Activated gamma-delta T cell treated with Interleukin-2 at 50 U/mL for 16 hours (primary cell): Measurements from ENCODE around the gene LGI2.

Source experiments
- DNase-seq: peaks from one replicate; pipeline ENCODE4 v3.0.0-alpha.2; 2020

The LGI2 gene

DNA sequence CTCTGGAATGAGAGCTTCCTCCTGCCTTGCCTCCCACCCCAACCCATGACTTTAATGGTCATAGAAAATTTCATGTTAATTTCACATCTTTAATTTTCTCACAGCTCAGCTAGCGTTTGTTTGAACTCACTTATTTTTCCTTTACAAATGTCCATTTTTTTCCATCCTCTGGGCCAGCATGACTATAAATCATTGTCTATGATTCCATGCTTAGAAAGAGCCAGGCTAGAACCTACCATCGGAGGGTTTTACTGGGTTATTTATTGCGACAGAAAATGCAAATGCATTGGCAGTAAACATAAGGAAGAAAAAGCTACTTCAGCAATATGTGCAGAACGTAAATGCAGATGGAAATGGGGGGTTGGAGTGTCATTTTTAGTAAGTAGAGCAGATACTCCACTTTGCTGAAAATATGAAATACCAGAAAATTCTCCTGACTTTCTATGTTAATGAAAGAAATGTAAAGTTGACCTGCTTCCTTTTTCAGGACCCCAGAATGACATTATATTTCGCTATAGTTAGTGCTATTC, 37.1 kb downstream of the LGI2 start:
- DNase-seq = no peak

DNA sequence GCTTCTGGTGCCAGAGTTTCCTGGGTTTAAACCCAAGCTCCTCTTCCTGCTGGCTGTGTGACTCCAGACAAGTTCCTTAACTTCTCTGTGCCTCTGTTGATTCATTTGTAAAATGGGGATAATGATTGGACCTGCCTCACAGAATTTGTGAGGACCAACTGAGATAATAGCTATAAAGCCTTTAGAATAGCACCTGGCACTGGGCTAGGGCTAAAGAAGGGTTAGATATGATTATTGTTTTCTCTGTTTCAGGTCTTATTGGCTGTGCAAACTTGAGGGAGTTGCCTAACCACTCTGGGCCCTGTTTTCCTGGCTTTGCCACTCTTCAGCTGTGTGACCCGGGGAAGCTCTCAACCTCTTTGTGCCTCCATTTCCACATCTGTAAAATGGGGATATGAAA, 37.8 kb downstream of the LGI2 start:
- DNase-seq = no peak

DNA sequence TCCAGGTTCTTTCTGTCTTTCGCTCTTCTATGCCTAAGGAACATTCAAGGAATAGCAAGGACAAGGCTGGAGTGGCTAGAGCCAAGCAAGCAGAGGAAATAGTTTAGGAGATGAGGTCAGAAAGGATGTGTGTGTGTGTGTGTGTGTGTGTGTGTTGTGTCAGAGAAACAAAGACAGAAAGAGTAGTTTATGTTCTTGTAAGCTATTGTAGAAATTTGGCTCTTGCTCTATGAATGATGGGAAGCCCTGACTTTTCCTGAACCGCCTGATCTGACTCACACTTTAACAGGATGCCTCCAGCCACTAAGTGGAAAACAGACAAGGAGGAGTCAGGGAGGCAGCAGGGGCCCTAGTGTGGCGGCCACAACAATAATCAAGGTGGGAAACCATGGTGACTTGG, 39.7 kb downstream of the LGI2 start:
- no peak for DNase-seq

DNA sequence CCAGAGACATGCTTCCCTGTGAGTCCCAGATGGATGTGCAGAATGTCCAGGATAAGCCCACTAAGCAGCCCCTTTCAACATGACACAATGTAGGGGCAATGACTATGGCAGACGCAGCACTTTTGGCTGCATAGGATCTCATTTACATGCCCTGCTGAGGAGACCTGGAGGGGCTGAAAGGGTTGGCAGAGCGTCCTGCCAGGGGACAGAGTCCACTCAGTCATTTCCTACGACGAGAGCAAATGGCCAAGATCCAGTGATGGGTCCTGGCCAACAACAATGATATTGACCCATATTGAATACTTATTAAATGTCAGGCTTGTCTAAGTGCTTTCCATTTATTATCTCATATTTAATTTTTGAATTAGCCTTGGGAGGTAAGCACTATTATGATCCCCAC, 41.4 kb downstream of the LGI2 start:
- DNase-seq = no peak

DNA sequence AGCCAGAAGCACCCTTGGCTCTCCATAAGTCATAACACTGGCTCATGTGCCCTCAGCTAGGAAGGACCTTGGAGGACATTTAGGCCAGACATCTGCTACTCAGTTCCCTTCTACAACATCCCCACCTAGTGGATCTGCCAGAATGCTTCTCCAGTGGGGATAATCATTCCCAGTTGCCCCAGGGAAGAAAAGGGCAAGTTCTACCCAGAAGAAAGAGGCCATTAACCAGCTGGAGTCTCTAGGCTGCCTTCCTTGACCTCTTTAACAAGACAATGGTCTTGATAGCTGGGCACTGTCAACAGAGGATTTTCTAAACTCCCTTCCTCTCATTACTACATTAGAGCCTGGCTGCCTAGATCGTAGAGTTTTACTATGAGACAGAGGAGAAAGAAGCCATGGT, 42.0 kb downstream of the LGI2 start:
- DNase-seq = no peak

DNA sequence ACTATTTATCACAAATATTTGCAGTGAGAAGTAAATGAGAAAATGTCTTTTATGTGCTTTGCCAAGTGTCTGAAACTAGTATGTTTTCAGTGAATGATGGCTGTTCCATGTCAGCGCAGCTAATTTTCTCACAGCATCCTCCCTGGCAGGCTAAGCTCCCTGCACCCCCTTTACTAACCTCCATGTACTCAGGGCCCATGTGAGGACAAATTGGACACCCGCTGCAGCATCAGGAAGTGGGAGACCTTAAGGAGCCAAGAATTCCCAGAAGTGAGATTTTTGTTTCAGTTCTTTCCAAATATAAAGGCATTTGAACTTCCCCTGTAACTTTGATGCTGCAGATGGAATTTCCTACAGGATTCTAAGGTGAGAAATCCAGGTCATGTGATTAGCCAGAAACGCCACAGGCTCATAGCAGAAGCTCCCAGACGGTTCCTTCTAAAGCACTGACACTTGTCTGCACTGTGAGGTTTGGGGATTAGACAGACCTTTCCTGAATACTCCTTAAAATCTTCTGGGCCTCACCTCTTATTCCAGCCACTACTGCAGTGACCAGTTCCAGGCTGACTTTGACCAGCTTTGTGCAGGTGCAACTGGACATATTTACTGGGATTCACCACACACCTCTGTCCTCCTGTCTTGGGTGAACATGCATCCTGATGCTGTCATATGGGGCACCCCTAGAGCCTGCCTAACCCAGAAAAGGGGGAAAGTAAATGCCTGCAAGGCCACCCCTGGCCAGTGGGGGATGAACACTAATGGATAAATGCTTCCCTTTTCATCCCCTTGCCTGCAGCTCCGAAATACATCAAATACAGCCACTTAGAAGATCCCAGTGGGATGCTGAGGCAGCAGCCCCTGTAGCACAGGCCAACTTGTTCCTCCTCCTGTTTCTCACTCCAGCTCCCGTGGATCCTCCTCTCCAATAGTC, 45.9 kb downstream of the LGI2 start:
- DNase-seq = no peak

DNA sequence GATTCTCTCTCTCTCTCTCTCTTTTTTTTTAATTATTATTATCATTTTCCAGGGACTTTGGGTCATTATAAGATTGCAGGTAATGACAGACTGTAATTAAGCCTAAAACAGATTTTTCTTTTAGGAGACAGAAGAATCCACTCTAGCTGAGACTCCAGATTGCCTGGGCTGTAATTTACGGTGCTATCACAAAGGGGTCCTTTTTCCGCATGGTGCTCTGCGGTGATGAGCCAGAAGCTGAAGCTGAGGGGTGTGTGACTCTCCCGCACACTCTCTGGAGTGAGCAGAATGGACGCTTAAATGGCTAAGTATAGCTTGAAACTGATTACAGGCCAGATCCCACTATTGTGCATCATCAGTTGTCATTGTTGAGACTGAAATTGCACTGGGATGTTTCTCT, 50.0 kb downstream of the LGI2 start:
- no peak for DNase-seq

DNA sequence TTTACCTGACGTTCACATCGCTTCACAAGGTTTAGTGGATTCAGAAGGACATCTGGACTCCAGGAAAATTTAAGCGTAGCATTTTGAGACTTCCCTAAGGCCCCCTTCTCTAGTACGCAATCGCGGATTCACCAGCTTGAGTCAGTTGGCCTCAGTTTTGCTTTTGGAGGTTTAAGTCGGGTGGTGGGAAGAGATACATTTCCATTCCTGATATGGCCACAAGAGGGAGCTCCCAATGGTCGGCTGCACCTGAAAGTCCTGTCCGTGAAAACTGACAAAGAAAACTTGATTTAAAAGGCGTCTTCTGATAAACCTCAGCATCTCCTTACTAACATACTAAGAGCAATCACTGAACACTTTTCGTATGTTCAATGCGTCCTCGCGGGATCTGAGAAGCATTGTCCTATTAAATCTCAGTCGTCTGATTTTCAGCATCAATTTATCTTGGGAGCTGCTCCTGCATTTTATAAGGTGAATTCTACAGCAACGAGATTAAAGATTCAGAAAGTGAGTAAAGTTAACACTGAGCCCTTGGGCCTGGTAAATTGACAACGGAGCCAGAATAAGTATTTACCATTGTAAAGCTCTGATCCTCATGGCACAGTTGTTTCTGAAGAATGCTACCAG, 50.6 kb downstream of the LGI2 start:
- peak; percentile 24 for DNase-seq

DNA sequence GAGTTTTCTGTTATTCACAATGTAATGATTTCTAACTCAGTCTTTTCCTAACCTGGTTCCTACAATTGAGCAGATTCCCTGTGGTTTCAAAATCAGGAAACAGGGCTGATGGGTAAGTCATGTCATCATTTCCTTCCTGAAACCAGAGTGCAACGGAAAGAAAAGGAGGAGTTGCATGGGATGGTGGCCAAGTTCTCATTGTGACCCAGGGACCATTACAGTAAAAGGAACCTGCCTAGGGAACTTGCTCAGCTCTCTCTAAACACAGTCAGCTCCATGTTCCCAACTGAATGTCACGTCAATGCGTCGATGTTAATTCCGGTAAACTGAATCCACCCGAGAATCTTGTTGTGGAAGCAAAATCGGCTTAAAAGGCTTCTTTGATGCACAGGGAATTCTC, 51.2 kb downstream of the LGI2 start:
- DNase-seq = no peak

DNA sequence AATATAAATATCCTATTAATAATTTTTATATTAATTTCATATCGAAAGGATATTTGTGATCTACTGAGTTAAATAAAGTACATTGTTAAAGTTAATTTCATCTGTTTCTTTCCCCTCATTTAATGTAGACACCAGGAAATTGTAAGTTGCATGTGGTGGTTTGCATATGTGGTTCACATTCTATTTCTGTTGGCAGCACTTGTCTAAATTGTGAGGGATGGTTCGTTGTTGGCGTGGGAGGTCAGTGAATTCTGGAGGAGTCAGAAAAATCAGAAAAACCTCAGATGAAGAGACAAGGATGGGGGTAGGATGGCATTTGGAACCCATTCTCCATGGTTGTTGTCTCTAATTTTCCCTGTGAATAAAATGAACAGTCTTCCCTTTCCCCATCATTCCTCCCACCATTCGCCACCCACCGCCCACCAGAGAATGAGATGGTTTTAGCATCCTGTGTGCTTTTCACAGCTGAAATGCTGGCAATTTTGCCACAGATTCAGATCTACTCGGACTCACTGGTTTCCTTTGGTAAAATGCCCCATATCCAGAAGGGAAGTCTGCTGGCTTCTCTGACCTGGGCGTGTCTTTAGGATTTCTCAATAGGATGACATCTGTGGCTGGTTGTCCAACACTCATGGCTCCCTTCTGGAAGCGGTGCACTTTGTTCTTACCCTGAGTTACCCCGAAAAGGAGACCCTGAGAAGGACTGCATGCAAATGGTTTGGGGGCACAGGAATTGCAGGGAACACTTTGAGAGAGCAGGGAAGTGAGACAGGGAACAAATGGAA, 52.3 kb downstream of the LGI2 start:
- DNase-seq = no peak

DNA sequence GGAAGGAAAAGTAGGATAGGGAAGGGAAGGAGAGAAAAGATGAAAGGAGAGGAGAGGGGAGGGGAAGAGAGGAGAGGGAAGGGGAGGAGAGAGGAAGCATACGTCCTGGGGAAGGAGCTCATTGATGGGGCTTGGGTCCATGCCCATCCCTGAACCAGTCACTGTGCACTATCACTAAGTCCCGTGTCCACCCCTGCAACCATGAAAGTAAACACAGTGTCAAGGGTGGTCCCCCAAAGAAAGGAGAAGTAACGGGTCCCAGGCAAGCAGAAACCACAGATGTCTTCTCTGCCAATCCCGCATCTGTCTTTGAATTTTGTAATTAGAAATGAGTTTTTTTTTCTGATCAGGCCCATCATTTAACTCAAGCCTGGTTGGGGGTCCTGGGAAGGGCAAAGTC, 55.2 kb downstream of the LGI2 start:
- no peak for DNase-seq

DNA sequence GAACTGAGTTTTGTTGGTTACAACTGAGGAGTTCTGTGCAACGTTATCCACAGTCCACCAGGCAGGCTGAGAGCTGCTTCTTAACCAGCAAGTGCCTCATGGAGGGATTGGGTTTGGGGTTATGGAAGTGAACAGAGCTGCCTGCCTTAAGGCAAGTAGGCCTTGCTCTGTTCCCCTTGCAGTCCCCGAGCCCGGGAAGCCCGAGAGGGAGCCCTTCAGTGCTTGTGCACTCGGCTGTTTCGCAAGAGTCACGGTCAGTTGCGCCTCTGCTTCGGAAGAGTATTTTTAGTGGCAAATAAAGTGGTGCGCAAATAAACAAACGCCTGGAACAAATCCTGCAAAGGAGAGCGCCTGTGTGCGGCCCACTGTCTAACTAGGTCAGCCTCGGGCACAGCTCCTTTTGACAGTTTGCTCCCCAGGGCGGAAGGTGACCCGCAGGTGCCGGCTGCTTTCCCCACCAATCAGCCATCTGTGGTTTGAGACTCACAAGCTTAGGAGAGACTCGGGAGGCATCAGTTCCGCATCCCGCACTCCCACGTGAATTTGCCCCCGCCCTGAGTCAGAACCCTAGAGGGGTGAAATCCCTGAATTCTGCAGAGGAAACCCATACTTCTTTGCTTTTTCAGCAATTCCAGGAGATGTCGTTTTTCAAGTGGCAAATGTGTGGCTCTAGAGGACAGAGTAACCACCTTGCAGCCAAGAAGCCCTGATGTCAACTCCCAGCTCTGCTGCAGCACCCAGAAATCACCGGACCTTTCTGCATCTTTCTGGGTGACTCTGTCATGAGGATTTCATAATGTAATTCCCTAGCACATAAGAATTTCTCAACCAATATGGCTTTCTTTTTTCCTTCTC, 56.8 kb downstream of the LGI2 start:
- DNase-seq = no peak

DNA sequence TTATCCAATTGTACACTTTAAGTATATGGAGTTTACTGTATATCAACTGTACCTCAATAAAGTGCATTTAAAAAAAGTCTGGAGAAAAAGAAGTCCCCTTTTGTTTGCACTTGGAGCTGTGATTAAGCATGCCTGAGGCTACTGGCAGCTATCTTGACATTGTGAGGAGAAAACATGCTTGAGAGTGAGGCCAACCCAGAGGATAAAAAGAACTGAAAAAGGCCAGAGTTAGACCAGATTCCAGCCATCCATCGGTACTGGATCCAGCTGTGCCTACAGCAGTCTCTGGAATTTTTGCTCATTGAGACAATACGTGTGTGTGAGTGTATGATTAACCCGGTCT, 57.4 kb downstream of the LGI2 start:
- no peak for DNase-seq

DNA sequence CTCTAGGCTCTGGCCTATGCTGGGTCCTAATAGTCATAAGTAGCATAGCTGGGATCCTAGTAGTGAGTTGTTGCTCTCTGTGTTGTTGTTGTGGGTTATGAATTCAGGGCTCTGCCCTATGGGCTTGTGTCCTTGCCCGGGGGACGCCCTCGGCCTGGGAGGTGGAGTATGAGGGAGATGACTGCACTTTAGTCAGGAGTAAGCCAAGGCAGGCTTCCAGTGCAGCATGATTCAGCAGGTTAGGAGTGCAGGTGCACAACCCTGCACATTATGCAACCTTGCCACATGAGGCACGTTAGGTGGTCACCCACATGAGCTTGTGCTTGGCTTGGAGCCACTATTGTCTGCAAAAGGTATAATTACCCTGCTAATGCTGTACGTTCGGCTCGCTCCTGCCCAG, 59.6 kb downstream of the LGI2 start:
- no peak for DNase-seq

DNA sequence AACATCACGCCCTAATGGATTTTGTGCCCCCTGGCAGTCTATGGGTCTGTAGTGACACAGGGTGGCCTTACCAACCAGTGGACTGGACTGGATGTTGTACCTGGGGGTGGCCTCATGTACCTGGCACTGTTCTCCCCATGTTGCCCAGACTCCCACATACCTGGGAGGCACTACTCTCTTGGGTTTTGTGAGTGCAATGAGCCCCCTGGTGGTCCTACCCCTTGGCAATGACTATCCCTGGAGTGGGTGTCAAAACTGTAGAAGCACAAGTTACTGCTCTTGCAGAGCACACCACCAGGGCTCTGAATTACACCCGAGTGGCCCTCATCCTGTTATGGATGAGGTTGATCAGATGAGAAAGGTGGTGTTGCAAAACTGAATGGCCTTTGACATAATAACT, 60.1 kb downstream of the LGI2 start:
- DNase-seq = no peak

DNA sequence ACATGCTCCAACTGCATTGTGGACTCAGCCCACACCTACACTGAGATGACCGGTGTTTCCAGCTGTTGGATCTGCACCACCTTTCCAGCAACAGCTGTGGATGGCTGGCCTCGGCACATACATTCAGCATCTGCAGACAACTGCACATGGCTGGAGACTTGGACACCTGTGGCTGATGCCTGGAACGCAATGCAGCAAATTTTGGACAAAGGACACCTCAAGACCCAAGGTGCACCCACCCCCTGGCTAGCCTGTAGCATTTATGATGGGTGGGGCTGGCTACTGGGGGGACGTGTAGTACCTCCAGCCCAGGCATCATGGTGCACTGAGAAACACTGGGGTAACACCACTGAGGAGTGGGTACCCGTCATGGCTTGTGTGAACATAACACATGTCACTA, 60.6 kb downstream of the LGI2 start:
- DNase-seq = no peak

DNA sequence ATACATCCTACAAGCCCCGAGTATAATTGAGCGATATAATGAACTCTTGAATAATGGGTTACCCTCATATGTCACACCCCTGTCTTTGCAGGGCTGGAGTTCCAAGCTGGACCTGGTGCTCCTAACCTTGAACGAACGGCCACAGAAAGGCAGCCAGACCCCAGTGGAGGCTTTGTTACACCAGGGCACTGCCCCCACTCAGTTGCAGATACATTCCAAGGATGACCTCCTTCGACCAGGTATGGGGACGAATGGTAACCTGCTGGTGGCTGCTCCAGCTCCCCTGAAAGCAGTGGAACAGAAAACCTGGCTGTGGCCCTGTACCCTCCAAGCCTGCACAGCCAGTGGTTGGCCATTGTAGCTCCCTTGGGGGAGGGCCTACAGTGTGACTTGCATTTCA, 61.3 kb downstream of the LGI2 start:
- no peak for DNase-seq

DNA sequence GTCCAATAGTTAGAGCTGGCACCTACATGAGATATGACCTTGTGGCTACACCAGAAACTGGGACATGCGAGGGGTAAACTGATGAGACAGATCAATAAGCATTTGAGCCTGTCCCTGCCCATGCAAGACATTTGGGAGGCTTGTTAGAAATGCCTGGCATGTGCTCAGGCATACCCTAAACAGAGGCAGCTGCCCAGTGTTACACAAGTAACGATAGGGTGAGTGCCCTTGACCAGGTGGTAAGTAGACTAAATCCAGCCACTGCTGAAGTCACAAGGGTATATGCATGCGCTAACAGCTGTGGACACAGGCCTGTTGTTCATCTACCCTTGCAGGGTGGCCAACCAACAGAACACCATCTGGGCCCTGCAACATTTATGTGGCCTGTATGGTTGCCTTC, 61.8 kb downstream of the LGI2 start:
- no peak for DNase-seq

DNA sequence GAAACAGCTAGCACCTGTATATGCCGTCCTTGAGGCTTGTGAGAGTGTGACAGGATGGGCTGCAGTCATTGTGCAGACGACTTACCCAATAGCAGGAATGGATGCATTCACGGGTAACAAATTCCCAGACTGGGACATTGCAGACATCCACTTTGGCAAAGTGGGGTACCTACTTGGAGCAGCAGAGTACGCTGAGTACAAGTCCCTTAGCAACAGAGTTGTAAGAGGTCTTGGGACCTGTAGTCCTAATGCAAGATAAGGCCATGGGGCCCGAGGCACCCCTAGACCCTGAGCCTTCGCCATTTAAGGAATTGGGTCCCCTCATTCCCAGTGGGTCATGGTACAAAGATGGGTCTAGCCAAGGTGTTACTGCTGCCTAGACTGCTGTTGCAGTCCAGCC, 62.5 kb downstream of the LGI2 start:
- DNase-seq = no peak

DNA sequence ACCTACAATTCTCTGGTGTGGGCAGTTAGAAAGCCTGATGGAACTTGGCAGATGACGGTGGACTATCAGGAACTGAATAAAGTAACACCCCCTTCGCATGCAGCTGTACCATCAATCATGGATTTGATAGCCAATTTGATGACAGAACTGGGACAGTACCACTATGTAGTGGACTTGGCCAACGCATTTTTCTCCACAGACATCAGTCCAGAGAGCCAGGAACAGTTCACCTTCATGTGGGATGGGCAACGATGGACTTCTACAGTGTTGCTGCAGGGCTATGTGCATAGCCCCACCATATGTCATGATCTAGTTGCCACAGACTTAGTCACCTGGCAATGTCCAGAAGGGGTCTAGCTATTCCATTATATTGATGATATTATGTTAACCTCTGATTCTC, 63.4 kb downstream of the LGI2 start:
- no peak for DNase-seq

DNA sequence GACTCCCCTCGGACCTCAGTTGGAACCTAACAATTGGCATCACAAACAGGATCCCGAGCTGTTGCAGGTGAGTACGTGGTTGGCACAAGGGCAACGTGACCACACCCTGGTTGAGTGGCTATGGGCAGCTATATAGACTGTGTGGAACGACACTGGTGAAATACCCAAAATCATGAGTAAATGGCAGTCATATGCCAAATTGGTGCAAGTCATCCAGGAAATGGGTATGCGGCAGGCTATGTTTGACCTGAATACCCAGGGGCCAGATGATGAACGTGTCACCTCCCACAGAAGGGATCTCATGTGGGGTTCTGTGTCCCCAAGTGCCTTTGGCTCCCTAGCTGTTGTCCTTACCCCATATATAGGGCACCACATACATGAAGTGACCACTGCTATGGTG, 64.7 kb downstream of the LGI2 start:
- no peak for DNase-seq

DNA sequence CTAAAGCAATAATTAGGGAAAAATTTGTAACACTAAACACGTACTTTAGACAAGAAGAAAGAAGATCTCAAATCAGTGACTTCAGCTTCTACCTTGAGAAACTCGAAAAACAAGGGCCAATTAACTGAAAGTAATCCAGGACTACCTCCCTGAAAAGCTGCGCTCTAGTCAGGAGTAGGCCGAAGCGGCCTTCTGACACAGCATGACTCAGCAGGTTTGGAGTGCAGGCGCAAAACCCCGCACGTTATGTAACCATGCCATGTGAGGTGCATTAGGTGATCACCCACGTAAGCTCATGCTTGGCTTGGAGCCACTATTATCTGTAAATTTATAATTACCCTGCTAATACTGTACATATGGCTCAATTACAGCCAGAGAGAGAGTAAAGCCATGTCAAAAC, 65.1 kb downstream of the LGI2 start:
- no peak for DNase-seq

DNA sequence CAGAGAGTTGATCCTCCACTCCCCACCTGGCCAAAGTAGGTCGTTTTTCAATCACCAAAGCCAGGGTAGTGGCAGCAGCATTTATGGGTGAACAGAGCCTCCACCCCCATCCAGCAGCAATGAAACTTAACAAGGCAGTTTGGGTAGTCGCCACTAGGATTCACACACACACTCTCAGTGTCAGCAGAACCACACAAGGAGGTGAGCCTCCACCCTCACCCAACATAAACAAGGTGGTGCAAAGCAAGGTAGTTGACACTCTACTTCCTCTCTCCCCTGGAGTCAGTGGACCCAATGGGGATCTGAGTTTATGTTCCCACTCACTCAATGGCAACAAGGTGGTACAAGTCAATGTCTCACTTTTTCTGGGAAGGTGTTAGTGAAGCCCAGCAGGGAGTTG, 67.5 kb downstream of the LGI2 start:
- DNase-seq = no peak
